Lower leg skin (tissue), 4 donors: ENCODE measurements around the gene SLC39A11. TPM values are rescaled to one million over a fixed set of nuclear protein-coding genes. Genes with fewer than 3 reads are reported as not detected.

Experiments
- DNase-seq, 2 donors: peaks; one replicate each; pipeline ENCODE4 v3.0.0-alpha.2; 2019; ENCODE audit warnings: low spot score in 2 of 2
- H3K4me3 ChIP-seq: fragments of 200-600 bp; sonication (generic); 2 replicates; pipeline ENCODE4 v1.5.1; 2017; ENCODE audit warnings: mild to moderate bottlenecking, low read depth; ENCODE audit not compliant: poor library complexity, severe bottlenecking
- CTCF ChIP-seq, 3 donors: fragments of 450-650 bp; IDR thresholded peaks; one replicate each; pipeline ENCODE4 v1.5.1; 2016; ENCODE audit warnings: antibody characterized with exemption in 3 of 3, mild to moderate bottlenecking in 3 of 3, moderate library complexity in 2 of 3
- POLR2A ChIP-seq, 2 donors: fragments of 450-650 bp; IDR thresholded peaks; one replicate each; pipeline ENCODE4 v1.6.1; 2016 to 2017; ENCODE audit warnings: antibody characterized with exemption in 2 of 2, mild to moderate bottlenecking in 1 of 2, moderate library complexity in 1 of 2
- whole genome bisulfite sequencing, 2 donors: methylation state at CpG; one replicate each; pipeline ENCODE4 v1.1.5; 2018; 5-methylcytosine and 5-hydroxymethylcytosine counted together
- intact Hi-C: fragments of 100-400 bp; cut with DNase I; formaldehyde crosslinking; loops from one replicate; pipeline ENCODE4 v1.15.0; 2023; ENCODE audit warnings: low total_unique reads
- total RNA-seq, 4 donors: library from RNA; depleted of rRNA; stranded (reverse); fragments of >200 nt; gene quantifications; one replicate each; pipeline ENCODE4 v1.1.0, GENCODE V29; 2016

SLC39A11 gene
- total RNA-seq, 4 donors from 2014 or later, result 41.6 to 59.0 (median 47.1) TPM

- H3K4me3 ChIP-seq, result no peak overlapping the region
- no peak for DNase-seq
- TF ChIP-seq POLR2A (IDR thresholded peaks at IDR 0.05), result no peak
- no peak for TF ChIP-seq CTCF (IDR thresholded peaks at IDR 0.05)
- intact Hi-C loops, result no loop called here
- 62 to 67% methylated on average over 10 of the region's 10 CpGs for WGBS, 2 donors
These were observed 27.1 kb upstream of the SLC39A11 start for GRCh38 chr17:73119631-73120030.

- intact Hi-C loops, result no loop called here
- no peak overlapping the region for H3K4me3 ChIP-seq
- WGBS, 2 donors, result 35 to 48% methylated on average over 5 of the region's 5 CpGs
- no peak for DNase-seq
- TF ChIP-seq CTCF (IDR thresholded peaks at IDR 0.05) (no peak), POLR2A (IDR thresholded peaks at IDR 0.05) (no peak)
These were observed 26.5 kb upstream of the SLC39A11 start for GRCh38 chr17:73118951-73119391.

GRCh38 chr17:73118139-73118538 is 25.7 kb upstream of the SLC39A11 start:
- intact Hi-C loops, result no loop called here
- DNase-seq, result no peak
- TF ChIP-seq POLR2A (IDR thresholded peaks at IDR 0.05) (no peak), CTCF (IDR thresholded peaks at IDR 0.05) (no peak)
- 32 to 57% methylated on average over 4 of the region's 4 CpGs for WGBS, 2 donors
- no peak overlapping the region for H3K4me3 ChIP-seq

- intact Hi-C loops, result no loop called here
- TF ChIP-seq CTCF (IDR thresholded peaks at IDR 0.05), result no peak
- no peak for TF ChIP-seq POLR2A (IDR thresholded peaks at IDR 0.05)
- WGBS, 2 donors, result 93 to 96% methylated on average over 5 of the region's 5 CpGs
- H3K4me3 ChIP-seq, result no peak overlapping the region
- DNase-seq, result no peak
These were observed 19.8 kb upstream of the SLC39A11 start for GRCh38 chr17:73112246-73112645.

- 97 to 98% methylated on average over 6 of the region's 6 CpGs for WGBS, 2 donors
- DNase-seq, result no peak
- no peak overlapping the region for H3K4me3 ChIP-seq
- intact Hi-C loops, result no loop called here
- TF ChIP-seq CTCF (IDR thresholded peaks at IDR 0.05), result no peak
These were observed 18.9 kb upstream of the SLC39A11 start for GRCh38 chr17:73111386-73111785.

GRCh38 chr17:73107191-73107590 is 14.7 kb upstream of the SLC39A11 start:
- no peak for DNase-seq
- 22 to 42% methylated on average over 4 of the region's 4 CpGs for WGBS, 2 donors
- TF ChIP-seq POLR2A (IDR thresholded peaks at IDR 0.05) (no peak), CTCF (IDR thresholded peaks at IDR 0.05) (no peak)
- no peak overlapping the region for H3K4me3 ChIP-seq
- intact Hi-C loops, result no loop called here
